ENCODE results near the gene SLC7A4.

GRCh38 chr22:21077884-21078508, 45.6 kb upstream of the SLC7A4 start:
- TF ChIP-seq CTCF (IDR thresholded peaks at IDR 0.05) (no peak), POLR2A (IDR thresholded peaks at IDR 0.05) (no peak), EP300 (IDR thresholded peaks at IDR 0.05) (no peak)

All from ovary (tissue), 3 donors.